GM19351 (cell line): ENCODE measurements around the gene ANKRD42.
A peak's percentile ranks its signal among the peaks of the same experiment; 100 is the strongest.

ENCODE experiments used
- ATAC-seq: cut with Tn5 transposase; IDR thresholded peaks from one replicate; pipeline ENCODE4 v1.9.1; 2021; ENCODE audit warnings: mild to moderate bottlenecking, moderate library complexity; ENCODE audit not compliant: unreplicated experiment

ANKRD42 gene

DNA sequence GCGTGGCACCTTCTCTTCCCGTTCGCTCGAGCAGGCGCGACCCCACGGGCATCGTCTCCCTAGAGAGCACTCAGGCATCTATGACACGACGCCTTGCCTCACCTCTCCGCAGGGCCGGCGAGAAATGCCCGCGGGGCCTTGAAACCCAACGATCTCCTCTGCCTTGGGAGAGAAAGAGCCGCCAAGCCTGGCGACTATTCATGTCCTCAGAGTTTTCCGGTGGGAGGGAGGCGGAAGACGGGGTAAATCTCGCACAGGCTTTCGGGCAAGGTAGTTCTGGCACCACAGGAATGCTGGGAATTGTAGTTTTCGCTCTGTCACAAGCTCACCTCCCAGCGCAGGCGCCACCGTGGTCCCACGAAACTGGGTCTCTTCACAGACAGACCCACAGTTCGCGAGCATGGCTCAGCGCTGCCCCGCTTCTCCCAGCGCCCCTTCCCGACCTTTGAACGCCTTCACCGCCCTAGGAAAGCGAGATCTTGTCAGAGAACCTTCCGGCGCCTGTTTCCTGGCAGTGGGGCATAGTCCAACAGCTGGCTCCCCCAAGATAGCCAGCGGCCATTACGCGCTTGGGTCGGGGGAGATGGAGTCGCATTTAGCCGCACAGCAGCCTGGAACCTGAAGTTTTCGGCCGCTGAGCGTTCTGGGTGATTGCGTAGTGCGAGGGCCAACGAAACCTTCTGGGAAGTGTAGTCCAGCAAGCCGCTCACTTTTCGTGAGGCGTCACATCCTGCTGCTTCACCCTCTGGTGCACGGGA lies 92.4 kb downstream of the ANKRD42 start, which contains the start of gene CCDC90B:
CCDC90B (minus strand) TSS at position 597 of the 758 bp plus-strand sequence; CDS start at position 202, 395 bp downstream.
- peak; percentile 83 for ATAC-seq

DNA sequence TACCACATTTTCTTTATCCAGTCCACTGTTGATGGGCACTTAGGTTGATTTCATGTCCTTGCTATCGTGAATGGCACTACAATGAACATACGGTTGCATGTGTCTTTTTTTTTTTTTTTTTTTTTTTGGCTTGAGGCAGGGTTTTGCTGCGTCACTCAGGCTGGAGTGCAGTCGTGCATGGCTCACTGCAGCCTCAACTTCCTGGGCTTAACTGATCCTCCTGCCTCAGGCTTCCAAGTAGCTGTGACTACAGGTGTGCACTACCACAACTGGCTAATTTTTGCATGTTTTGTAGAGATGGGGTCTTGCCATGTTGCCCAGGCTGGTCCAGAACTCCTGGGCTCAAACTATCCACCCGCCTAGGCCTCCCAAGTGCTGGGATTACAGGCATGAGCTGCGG lies 94.1 kb downstream of the ANKRD42 start:
- no peak for ATAC-seq

DNA sequence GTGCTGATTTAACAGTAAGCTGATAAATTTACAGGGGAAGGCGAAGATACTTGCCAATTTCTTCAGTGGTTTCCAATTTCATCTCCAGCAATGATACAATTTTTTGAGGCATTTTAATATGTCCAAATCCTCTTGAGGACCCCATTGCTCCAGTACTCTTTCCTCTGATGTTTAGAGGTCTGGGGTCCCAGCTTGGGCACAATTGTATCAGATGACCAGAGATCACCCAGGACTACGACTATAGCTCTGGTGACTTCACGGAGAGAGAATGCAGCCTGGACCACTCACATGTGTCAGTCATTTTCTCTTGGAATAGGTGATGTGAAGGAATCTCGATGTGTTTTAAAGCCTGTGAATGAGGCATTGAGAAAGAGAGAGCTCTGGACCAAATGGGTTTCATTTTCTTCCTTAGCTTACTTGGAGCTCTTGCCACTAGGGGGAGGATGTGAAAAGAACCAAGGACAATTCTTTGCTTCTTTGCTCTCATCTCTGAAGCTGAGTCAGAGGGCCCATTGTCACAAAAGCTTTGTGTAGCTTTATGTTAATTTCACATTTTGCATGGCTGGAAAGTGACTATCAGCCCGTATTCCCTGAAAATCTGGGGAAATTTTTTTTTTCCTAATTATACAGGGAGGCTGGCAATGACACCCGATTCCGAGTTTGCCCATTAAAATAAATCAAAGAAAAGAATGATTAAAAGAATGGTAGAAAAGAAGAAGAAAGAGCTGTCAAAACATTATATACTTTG lies 99.4 kb downstream of the ANKRD42 start:
- ATAC-seq = peak; percentile 75

DNA sequence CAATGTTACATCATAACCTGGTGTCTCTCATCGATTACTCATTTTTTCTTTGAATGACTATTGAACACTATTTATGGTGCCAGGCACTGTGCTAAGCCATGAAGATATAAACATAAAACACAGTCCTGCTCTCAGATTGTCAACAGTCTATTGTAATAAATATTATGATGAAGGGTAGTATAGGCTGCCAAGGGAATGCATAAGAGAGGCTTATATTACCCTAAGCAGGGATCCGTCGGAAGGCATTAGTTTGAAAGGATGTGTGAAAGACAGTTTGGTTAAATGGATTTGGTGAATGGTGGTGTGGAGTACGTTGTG lies 99.9 kb downstream of the ANKRD42 start:
- no peak for ATAC-seq

DNA sequence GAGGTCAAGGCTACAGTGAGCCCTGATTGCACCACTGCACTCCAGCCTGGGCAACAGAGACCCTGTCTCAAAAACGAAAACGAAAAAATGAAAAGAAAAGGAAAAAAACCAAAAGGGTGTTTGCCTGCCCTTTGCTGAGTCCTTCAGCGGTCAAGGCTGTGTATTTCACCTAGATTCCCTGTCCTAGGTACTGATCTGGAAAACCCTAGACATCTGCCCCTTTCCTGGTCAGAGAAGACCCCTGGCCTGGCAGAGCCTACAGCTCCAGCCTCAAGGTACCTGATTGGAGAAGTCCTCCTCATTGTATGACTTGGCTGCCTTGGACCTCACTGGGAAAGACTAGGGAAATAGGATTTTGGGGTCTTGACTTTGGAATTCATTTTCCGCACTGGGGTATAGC lies 100.7 kb downstream of the ANKRD42 start:
- ATAC-seq = no peak
